Measurements from ENCODE around the gene SEC23B.
A peak's percentile ranks its signal among the peaks of the same experiment; 100 is the strongest.

The SEC23B gene

GRCh38 chr20:18580012-18580411 is 72.3 kb downstream of the SEC23B start:
- no peak for DNase-seq (ENCODE audit: low read depth)
- no peak for TF ChIP-seq CTCF (IDR thresholded peaks at IDR 0.05; ENCODE audit: insufficient read depth, low read depth, low read length, missing control alignments)
- H3K4me3 ChIP-seq (ENCODE audit: low read depth, low read length), result no peak overlapping the region

- no peak for TF ChIP-seq CTCF (IDR thresholded peaks at IDR 0.05; ENCODE audit: insufficient read depth, low read depth, low read length, missing control alignments)
- no peak for DNase-seq (ENCODE audit: low read depth)
- H3K4me3 ChIP-seq (ENCODE audit: low read depth, low read length), result no peak overlapping the region
Measured at GRCh38 chr20:18585134-18585533, 77.4 kb downstream of the SEC23B start.

GRCh38 chr20:18587665-18588573 is 80.2 kb downstream of the SEC23B start, which contains the start of gene DTD1:
DTD1 (plus strand) TSS chr20:18588054; CDS start chr20:18588073, 19 bp downstream.
- TF ChIP-seq CTCF (IDR thresholded peaks at IDR 0.05; ENCODE audit: insufficient read depth, low read depth, low read length, missing control alignments), result peak; percentile 68
- H3K4me3 ChIP-seq (ENCODE audit: low read depth, low read length), result peak within 1 kb of the TSS; percentile 82

GRCh38 chr20:18588574-18588933 is 80.8 kb downstream of the SEC23B start:
- DNase-seq (ENCODE audit: low read depth), result peak; percentile 16
- no peak for TF ChIP-seq CTCF (IDR thresholded peaks at IDR 0.05; ENCODE audit: insufficient read depth, low read depth, low read length, missing control alignments)
- H3K4me3 ChIP-seq (ENCODE audit: low read depth, low read length), result peak overlapping the region; percentile 82

More at GRCh38 chr20:18587665-18588573, 80.2 kb downstream of the SEC23B start, which contains the start of gene DTD1:
- DNase-seq (ENCODE audit: low read depth), result peak; percentile 96

- no peak overlapping the region for H3K4me3 ChIP-seq (ENCODE audit: low read depth, low read length)
- no peak for DNase-seq (ENCODE audit: low read depth)
- TF ChIP-seq CTCF (IDR thresholded peaks at IDR 0.05; ENCODE audit: insufficient read depth, low read depth, low read length, missing control alignments), result no peak
Measured at GRCh38 chr20:18589941-18590674, 82.4 kb downstream of the SEC23B start.

DNA sequence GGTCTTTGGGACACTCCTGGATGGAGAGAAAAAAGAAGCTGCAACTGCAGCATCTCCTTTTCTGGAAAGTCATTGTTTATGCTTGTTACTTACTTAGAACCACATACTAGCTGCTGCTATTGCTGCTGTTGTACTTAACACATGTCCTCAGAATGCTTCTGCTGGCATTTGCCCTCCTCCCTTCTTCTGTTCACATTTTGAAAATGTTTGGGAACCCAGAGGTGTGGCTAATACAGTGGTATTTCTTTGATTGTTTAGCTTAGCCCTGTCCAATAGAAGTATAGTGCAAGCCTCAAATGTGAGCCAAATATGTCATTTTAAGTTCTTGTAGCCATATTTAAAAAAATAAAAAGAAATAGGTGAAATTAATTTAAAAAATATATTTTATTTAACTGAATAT is 88.5 kb downstream of the SEC23B start:
- DNase-seq (ENCODE audit: low read depth), result no peak
- H3K4me3 ChIP-seq (ENCODE audit: low read depth, low read length), result no peak overlapping the region
- no peak for TF ChIP-seq CTCF (IDR thresholded peaks at IDR 0.05; ENCODE audit: insufficient read depth, low read depth, low read length, missing control alignments)
